HTR-8/SVneo (cell line): ENCODE results near the gene MRPL52.
A peak's percentile ranks its signal among the peaks of the same experiment; 100 is the strongest.
"Not testable (repeated sequence)": the region's sequence is repeated elsewhere in the genome, so short reads cannot be mapped to it uniquely, and the experiment has no call there.

Experiments
- DNase-seq: peaks from one replicate; pipeline ENCODE4 v3.0.0; 2011; ENCODE audit warnings: low spot score, mixed read lengths; ENCODE audit not compliant: insufficient read length
- FAIRE-seq: peaks from 2 replicates; lab custom pipeline; 2011; peaks lifted over from hg19 to GRCh38; lab: Jason Lieb, UNC

The MRPL52 gene

GRCh38 chr14:22808388-22809209 lies 21.1 kb upstream of the MRPL52 start:
- FAIRE-seq, result no peak
- DNase-seq, result no peak

- DNase-seq (no peak), FAIRE-seq (no peak)
Observed at GRCh38 chr14:22811722-22812121, 18.0 kb upstream of the MRPL52 start.

- no peak for DNase-seq
Observed at GRCh38 chr14:22812744-22813143, 16.9 kb upstream of the MRPL52 start.

GRCh38 chr14:22813145-22813544 lies 16.5 kb upstream of the MRPL52 start:
- DNase-seq (no peak), FAIRE-seq (no peak)

More at GRCh38 chr14:22812744-22813143, 16.9 kb upstream of the MRPL52 start:
- FAIRE-seq, result no peak

- DNase-seq (no peak), FAIRE-seq (no peak)
Observed at GRCh38 chr14:22814373-22814772, 15.3 kb upstream of the MRPL52 start.

DNA sequence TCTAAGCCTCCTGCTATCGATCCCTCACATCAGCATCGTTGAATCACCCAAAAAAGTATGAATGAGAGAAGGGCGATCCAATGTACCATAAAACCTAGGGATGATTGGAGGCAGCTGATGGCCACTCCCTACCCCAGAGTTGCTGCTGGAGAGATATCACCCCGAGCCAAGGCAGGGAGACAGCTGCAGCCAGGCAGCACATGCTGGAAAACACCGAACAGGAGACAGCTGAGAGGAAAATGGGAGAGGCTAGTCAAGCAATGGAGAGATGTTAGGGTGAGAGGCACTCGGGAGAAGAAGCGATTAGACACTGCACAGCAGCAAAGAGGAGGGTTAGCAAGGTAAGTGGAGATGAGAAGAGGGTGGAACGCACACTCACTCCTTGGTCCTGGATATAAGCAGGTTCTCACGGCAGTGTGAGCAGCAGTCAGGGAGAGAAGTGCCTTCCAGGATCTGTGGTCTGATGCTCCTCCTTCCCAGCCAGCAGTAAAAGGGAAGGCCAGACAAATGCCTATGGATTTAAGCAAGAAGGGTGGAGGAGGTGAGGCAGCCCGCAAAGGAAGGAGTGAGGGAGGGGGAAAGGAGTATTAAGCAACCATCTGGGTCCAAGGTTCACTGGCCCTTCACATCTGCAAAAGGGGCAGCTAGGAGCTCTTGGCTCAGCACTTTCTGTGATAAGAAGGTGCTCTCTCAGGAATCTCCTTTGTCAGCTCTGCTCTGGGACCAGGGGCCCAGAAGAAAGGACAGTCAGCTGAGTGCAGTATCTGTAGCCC lies 14.6 kb upstream of the MRPL52 start, which contains the start of gene SLC7A7:
TSS of gene SLC7A7 (minus strand) at position 495 of the 773 bp plus-strand sequence. CDS start 2,037 bp downstream, outside the sequence.
- DNase-seq, result no peak
- FAIRE-seq, result no peak

DNA sequence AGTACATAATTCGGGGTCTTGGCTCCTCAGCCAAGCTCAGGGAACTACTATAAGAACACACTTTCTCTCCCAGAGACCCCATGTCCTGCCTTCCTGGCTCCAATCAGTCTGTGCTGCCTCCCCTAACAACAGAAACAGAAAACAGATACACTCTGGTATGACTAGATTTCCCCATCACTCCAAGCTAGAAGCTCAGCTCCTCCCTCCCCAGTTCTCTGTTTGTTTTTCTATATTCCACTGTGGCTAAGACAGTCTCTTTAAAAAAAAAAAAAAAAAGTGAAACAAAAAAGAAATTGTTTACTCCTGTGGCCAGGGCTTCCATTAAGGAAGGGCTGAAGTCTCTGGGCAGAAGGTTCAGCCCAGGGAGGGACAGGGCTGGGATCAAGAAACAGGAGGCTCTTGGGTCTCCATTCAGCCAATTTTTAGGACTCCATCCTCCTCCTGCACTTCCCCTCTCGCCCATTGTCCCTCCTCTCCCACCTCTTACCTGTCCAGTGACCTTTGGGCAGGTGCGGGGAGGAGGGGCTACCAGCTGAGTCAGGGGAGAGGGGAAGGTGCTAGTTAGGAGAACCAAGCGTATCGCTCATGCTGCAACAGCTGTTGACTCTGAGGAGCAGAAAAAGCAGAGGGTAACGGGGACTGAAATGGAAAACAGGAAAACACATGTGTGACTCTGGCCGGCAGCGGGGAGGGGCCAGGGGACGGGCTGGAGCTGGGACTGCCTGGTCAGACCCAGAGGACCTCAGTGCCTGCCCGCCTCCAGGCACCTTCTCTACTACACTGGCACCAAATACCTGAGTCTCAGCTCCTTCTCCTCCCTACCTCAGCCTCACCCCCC lies 10.3 kb upstream of the MRPL52 start:
- DNase-seq (no peak), FAIRE-seq (no peak)

GRCh38 chr14:22820731-22821130 lies 9.0 kb upstream of the MRPL52 start:
- no peak for FAIRE-seq
- no peak for DNase-seq

GRCh38 chr14:22821193-22822015 lies 8.3 kb upstream of the MRPL52 start:
- DNase-seq (no peak), FAIRE-seq (no peak)

DNA sequence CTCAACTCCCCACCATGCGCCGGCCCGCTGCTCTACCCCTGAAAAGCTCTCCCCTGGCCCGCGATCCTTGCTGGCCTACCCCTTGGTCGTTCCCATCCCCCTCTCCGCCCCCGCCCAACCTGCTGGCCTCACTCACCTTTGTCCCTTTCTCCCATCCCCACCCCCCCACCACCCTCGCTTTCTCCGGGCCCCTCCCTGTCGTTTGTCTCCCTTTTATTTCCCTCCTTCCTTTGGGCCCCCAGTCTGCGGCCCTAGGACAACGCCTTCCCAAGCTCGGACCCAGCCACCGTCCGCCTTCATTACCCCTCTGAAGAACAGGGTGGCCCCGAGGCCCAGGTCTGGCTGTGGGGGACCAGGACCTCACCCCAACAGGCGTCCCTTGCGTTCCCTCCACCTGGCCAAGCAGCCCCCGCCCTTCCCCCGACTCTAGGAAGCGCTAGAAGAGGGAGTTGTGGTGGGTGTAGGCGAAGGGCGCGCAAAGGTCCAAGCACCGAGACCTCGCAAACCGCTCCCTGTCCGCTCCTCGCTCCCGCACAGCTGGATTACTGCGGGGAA lies 7.6 kb upstream of the MRPL52 start:
- DNase-seq (no peak), FAIRE-seq (no peak)

DNA sequence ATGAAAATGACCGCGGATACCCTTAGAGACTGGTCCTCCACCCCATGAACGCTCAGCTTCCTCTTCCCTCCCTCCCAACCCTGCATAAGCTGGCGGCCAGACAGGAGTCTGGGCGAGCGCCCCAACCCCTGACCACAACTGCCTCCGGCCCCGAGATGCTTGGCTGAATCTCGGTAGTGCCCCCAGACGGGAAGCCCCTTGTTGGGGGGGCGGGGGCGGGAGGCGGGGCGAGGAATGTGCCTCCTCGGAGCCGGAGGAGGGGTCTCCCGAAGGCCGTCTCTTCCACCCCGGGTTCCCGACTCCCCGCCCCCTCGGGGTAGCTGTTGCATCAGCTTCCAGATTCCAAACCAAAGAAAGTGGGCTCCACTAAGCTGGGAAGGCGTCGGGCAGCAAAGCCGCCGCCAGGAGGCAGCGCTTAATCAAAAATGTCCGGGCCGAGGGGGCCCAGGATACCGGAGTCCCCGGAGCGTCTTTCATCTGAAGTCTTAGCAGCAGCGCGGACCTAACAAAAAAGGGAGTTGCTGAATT lies 7.1 kb upstream of the MRPL52 start:
- FAIRE-seq, result no peak
- peak; percentile 63 for DNase-seq

DNA sequence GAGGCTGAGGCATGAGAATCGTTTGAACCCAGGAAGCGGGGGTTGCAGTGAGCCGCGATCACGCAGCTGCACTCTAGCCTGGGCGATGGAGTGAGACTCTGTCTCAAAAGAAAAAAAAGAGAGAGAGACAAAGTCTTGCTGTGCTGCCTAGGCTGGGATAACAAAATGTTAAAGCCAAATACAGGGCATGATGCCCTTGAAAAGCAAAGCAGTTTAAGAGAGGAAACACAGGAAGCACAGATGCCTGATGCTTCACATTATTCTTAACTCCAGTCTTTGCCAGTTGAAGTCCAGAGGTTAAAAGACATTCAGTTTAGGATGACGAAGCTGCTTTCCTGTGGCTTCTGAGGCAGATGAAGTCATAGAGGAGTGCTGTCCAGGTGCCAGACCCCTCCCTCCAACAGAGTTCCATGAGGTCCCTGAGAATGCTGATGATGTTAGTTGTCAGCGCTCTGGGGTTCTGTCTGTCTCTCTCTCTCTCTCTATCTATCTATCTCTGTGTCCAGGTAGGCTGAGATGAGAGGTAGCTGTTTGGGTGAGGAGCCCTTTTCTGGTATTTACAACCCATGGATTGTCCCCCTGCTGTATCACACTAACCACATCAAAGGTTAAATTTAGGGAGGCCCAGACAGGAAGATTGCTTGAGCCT lies 4.9 kb upstream of the MRPL52 start:
- DNase-seq, result peak; percentile 47
- FAIRE-seq, result no peak

DNA sequence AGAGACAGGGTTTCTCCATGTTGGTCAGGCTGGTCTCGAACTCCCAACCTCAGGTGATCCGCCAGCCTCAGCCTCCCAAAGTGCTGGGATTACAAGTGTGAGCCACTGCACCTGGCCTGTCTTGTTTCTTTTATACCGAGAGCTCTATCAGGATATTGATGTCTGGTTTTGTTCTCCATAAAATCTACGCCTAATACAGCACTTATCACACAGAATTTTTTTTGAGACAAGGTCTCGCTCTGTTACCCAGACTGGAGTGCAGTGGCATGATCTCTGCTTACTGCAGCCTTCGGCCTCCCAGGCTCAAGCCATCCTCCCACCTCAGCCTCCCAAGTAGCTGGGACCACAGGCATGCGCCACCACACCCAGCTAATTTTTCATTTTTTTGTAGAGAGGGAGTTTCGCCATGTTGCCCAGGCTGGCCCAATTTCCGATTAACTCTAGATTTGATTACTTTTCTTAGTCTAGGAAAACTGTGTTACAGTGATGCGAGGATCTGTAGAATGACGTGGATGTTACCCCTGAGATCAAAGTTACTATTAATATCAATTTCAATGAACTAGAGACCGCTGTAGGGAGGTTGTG lies 519 bp upstream of the MRPL52 start:
- DNase-seq, FAIRE-seq: not testable (repeated sequence)

GRCh38 chr14:22830443-22831010 lies 840 bp downstream of the MRPL52 start:
- FAIRE-seq (no peak), DNase-seq (no peak)

GRCh38 chr14:22835505-22835904 lies 5.8 kb downstream of the MRPL52 start:
- DNase-seq (no peak), FAIRE-seq (no peak)

- DNase-seq (peak; percentile 58), FAIRE-seq (no peak)
Observed at GRCh38 chr14:22836301-22837113, 6.8 kb downstream of the MRPL52 start, which contains the start of gene MMP14. Gene MMP14, plus strand, starts transcription at chr14:22836585. Its CDS starts 233 bp downstream, at chr14:22836818.
